ENCODE data around the gene ARFGAP3.

The ARFGAP3 gene

DNA sequence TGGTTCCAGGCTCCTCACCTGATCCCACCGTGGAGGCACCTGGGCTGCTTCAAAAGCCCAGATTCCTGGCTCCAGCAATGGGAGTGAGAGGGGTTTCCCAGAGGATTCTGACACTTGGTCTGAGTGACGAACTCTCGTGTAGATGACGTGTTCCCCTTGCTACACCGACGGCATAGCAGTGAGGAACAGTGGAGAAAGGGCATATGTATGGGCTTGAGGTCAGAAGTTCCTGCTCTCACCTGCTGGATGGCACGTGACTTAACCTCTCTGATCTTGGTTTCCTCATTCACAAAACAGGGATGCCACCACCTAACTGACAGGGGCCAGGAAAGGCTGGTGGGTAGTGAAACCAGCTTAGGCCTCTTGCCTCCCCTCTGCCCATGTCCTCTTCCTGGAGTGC, 30.0 kb upstream of the ARFGAP3 start:
- DNase-seq (ENCODE audit: low read depth, low spot score) = no peak
- H3K4me3 ChIP-seq (ENCODE audit: low read depth, low read length) = no peak overlapping the region
- ChIA-PET CTCF (no interaction called here), POLR2A (no interaction called here)
- TF ChIP-seq, protein P1, sequence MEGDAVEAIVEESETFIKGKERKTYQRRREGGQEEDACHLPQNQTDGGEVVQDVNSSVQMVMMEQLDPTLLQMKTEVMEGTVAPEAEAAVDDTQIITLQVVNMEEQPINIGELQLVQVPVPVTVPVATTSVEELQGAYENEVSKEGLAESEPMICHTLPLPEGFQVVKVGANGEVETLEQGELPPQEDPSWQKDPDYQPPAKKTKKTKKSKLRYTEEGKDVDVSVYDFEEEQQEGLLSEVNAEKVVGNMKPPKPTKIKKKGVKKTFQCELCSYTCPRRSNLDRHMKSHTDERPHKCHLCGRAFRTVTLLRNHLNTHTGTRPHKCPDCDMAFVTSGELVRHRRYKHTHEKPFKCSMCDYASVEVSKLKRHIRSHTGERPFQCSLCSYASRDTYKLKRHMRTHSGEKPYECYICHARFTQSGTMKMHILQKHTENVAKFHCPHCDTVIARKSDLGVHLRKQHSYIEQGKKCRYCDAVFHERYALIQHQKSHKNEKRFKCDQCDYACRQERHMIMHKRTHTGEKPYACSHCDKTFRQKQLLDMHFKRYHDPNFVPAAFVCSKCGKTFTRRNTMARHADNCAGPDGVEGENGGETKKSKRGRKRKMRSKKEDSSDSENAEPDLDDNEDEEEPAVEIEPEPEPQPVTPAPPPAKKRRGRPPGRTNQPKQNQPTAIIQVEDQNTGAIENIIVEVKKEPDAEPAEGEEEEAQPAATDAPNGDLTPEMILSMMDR (IDR thresholded peaks at IDR 0.05; ENCODE audit: insufficient read depth, low read length, missing control alignments) = no peak

DNA sequence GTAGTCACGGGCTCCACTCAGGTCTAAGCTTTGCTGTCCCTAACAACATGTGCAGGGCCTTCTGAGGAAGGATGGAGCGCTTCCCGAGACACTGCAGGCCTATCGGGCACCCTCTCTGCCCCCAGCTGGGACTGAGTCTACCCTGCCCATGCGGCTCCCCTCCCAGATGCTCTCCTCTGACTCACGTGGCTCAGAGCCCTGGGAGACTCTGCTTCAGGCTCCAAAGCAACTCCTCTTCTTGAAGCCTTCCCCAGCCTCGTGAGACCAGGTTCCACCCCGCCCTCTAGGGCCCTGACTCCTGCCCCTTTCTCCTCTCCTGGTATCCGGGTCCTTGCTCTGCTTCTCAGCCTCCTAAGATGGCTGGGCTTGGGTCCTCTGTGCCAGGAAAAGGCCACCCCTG, 28.4 kb upstream of the ARFGAP3 start:
- ChIA-PET CTCF (no interaction called here), POLR2A (no interaction called here)
- TF ChIP-seq, protein P1 (IDR thresholded peaks at IDR 0.05; ENCODE audit: insufficient read depth, low read length, missing control alignments) = no peak

DNA sequence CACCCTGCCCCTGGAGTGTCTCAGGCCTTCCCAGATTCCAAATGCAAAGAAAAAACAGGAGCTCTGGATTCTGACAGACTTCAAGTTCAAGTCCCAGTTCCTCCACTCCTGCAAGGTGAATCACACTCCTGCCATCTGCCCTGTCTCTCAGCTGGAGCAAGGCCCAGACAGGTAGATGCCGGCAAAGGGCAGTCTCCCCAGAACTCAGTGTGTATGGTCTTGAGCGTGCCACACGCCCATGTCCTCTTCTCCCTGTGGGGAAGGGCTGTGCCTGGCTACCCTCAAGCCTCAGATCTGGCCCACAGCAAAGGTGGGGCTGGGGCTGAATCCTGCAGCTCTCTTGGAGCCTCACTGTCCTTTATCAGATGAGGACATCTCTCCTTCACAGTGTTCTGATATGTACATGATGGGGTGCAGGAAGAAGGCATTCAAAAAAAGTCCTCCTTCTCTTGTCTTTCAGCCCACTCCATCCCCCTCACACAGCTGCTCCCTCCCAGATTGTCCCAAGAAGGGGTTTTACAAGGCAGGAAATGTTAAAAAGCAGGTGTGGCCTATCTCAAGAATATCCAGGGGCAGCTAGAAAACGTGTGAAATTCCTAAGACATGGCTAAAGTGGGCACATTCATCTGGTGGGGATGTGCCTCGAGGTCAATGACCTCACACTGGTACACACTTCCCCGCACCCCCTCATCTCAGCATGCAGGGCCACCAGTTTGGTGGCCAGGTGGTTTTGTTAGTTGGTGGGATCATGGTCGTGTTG, 27.7 kb upstream of the ARFGAP3 start:
- CTCF ChIA-PET = interaction anchor here (1.2 to 1.4 kb wide), 2 partner anchors 17 to 19 kb away, joined by 3 to 4 read pairs; no protein-coding TSS in a partner anchor
- DNase-seq (ENCODE audit: low read depth, low spot score) = no peak

More for the DNA sequence above, 28.4 kb upstream of the ARFGAP3 start:
- H3K4me3 ChIP-seq (ENCODE audit: low read depth, low read length) = no peak overlapping the region
- DNase-seq (ENCODE audit: low read depth, low spot score) = no peak

DNA sequence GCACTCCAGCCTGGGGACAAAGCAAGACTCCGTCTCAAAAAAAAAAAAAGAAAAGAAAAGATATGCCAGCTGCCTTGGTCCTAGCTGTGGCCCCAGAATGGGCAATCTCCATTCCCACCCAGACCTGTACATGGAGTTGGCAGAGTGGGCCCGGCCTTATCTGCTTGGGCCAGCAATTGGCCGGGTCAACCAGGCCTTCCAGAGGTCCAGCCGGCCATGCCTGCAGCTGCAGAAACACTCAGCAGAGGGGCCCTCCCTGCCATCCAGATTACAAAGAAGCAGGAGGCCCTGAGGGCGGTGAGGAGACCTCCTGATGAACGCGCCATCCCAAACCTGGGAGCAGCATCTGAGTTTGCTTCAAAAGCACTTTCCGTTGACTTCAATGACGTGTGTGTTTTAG, 26.9 kb upstream of the ARFGAP3 start:
- H3K4me3 ChIP-seq (ENCODE audit: low read depth, low read length) = no peak overlapping the region
- no peak for DNase-seq (ENCODE audit: low read depth, low spot score)
- CTCF ChIA-PET = interaction anchor here (0.9 to 1.4 kb wide), 3 partner anchors 17 to 150 kb away, joined by 3 to 6 read pairs (median 4); no protein-coding TSS in a partner anchor
- TF ChIP-seq, protein P1 (IDR thresholded peaks at IDR 0.05; ENCODE audit: insufficient read depth, low read length, missing control alignments) = no peak
- POLR2A ChIA-PET = no interaction called here

More for the DNA sequence above, 27.7 kb upstream of the ARFGAP3 start:
- POLR2A ChIA-PET = no interaction called here
- TF ChIP-seq, protein P1 (IDR thresholded peaks at IDR 0.05; ENCODE audit: insufficient read depth, low read length, missing control alignments) = no peak
- no peak overlapping the region for H3K4me3 ChIP-seq (ENCODE audit: low read depth, low read length)

DNA sequence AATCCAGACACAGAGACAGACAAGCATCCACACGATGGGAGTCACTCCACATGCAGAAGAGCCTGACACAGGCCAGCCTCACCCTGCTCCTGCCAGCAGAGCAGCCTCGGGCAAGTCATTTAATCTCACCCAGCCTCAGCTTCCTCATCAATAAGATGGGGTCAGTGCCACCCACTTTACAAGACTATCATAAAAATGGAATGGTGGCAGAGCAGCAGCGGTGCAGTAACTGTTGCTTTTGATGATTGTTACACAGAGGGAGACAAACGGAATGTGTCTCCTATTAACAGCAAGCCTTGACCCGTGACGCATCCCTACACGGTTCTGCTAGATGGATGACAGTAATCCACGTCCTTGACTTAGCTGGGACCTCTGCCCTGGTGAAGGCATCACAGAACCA, 26.0 kb upstream of the ARFGAP3 start:
- H3K4me3 ChIP-seq (ENCODE audit: low read depth, low read length) = no peak overlapping the region
- TF ChIP-seq, protein P1 (IDR thresholded peaks at IDR 0.05; ENCODE audit: insufficient read depth, low read length, missing control alignments) = no peak
- no peak for DNase-seq (ENCODE audit: low read depth, low spot score)
- CTCF ChIA-PET = interaction anchor here (0.9 to 1.1 kb wide), 2 partner anchors 12 to 151 kb away, joined by 3 to 6 read pairs; no protein-coding TSS in a partner anchor
- POLR2A ChIA-PET = no interaction called here

DNA sequence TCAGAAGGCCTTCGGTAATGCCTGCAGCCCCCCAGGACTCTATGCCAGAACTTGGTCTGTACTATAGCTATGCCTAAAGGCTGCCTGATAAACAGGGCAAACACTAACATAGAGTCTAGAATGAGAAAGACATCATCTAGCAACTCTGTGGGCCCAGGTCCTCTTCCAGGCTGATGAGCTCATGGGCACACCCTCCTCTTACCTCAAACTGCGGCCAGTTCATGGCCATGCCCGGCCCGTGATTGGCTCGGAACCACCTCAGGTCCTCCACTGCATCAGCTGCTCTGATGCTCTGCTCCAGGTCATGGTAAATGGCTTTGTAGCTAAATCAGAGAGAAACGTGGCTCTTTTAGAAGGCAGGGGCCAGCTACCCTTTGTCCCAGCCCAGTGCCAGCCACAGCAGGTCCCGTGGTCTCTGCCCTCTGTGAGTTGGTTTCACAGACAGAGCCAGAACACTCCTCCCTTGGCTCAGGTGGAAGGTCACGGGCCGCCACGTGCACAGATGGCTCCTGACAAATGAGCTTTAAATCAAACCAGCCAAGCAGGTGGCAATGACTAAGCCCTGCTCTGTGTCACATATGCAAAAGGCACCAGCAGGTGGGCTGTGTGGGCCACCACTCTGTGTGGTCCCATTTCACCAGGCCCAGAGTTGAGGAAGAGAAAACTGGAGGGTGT, 25.0 kb upstream of the ARFGAP3 start:
- no peak for DNase-seq (ENCODE audit: low read depth, low spot score)
- TF ChIP-seq, protein P1 (IDR thresholded peaks at IDR 0.05; ENCODE audit: insufficient read depth, low read length, missing control alignments) = no peak
- ChIA-PET CTCF (interaction anchor here (1.4 kb wide), 1 partner anchor 15 kb away, joined by 3 read pairs; no protein-coding TSS in a partner anchor), POLR2A (no interaction called here)
- no peak overlapping the region for H3K4me3 ChIP-seq (ENCODE audit: low read depth, low read length)
